Stimulated activated naive CD8-positive, alpha-beta T cell treated with anti-CD3 and anti-CD28 coated beads, Interleukin-15, amount 100 ng/mL, for 72 hours (primary cell): ENCODE results near the gene KIF1B.

Experiments
- ATAC-seq: fragments of 150-1000 bp; cut with Tn5 transposase; 2 replicates; pipeline ENCODE4 v1.10.0; 2021; ENCODE audit warnings: mild to moderate bottlenecking, moderate library complexity
- DNase-seq, 2 donors: peaks; one replicate each; pipeline ENCODE4 v3.0.0; 2021 to 2022
- H3K27ac Mint-ChIP-seq, 2 donors: one replicate each; pipeline ENCODE4 v1.8.0; 2022; ENCODE audit warnings: mild to moderate bottlenecking in 2 of 2, mixed read lengths in 2 of 2, moderate library complexity in 2 of 2
- H3K27me3 Mint-ChIP-seq: one replicate; pipeline ENCODE4 v1.8.0; 2022; ENCODE audit warnings: mixed read lengths
- H3K4me1 Mint-ChIP-seq: one replicate; pipeline ENCODE4 v1.8.0; 2022; ENCODE audit warnings: mild to moderate bottlenecking, mixed read lengths
- H3K4me3 Mint-ChIP-seq, 2 donors: one replicate each; pipeline ENCODE4 v1.8.0; 2022; ENCODE audit warnings: mild to moderate bottlenecking in 2 of 2, mixed read lengths in 2 of 2, moderate library complexity in 1 of 2
- H3K9me3 Mint-ChIP-seq, 2 donors: one replicate each; pipeline ENCODE4 v1.8.0; 2022; ENCODE audit warnings: mixed read lengths in 2 of 2

Gene KIF1B

DNA sequence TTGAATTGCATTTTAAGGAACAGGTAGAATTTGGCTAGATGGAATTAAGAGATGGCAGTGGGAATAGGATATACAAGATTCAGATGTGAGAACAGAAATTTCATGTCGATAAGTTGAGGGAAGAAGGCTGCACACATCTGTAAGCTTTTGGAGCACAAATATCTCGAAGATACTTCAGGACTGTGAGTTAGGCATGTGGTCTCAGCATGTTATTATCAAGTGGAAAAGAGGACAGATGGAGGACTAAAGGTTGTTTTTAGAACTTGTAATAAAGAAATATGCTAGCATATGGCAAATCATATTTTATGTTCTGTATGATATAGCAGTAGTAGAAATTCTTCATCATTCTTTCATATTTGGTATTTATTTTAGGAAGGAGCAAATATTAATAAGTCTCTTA is 61.5 kb downstream of the KIF1B start:
- H3K27ac Mint-ChIP-seq, result no peak overlapping the region
- no peak for ATAC-seq

DNA sequence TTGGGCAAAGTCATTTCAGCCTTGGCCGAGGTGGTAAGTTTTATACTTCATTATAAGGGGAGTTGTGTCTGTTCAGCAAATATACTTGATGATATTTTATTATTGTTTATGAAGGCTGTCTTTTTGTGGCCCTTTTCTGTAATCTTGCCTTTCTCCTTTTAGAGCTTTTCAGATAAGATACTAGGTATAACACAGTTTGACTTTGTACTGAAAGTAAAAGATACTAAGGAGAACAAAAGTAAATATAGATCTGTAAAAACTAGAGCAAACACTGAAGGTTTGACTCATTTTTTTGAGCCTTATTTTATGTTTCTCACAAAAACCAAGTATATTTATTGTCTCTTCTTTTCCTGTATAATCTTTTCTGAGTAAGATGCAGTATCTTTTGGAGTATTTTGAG is 61.9 kb downstream of the KIF1B start:
- no peaks in the 10 kb centered on the region for H3K27me3 Mint-ChIP-seq

More for the DNA sequence above, 61.5 kb downstream of the KIF1B start:
- no peak for DNase-seq
- Mint-ChIP-seq H3K4me1 (no peaks in the 10 kb centered on the region), H3K4me3 (no peak overlapping the region), H3K27me3 (no peaks in the 10 kb centered on the region), H3K9me3 (no peaks in the 10 kb centered on the region)

GRCh38 chr1:10278880-10279279 is 68.5 kb downstream of the KIF1B start:
- Mint-ChIP-seq H3K27me3 (no peaks in the 10 kb centered on the region), H3K27ac (no peak overlapping the region), H3K4me3 (no peak overlapping the region), H3K9me3 (no peaks in the 10 kb centered on the region), H3K4me1 (peaks cover 28% of the 10 kb centered on the region)
- DNase-seq, result no peak
- ATAC-seq, result no peak

More for the DNA sequence above, 61.9 kb downstream of the KIF1B start:
- ATAC-seq, result no peak
- H3K9me3 Mint-ChIP-seq, result no peaks in the 10 kb centered on the region
- H3K4me1 Mint-ChIP-seq, result no peaks in the 10 kb centered on the region
- DNase-seq, result no peak
- H3K4me3 Mint-ChIP-seq, result no peak overlapping the region
- no peak overlapping the region for H3K27ac Mint-ChIP-seq

DNA sequence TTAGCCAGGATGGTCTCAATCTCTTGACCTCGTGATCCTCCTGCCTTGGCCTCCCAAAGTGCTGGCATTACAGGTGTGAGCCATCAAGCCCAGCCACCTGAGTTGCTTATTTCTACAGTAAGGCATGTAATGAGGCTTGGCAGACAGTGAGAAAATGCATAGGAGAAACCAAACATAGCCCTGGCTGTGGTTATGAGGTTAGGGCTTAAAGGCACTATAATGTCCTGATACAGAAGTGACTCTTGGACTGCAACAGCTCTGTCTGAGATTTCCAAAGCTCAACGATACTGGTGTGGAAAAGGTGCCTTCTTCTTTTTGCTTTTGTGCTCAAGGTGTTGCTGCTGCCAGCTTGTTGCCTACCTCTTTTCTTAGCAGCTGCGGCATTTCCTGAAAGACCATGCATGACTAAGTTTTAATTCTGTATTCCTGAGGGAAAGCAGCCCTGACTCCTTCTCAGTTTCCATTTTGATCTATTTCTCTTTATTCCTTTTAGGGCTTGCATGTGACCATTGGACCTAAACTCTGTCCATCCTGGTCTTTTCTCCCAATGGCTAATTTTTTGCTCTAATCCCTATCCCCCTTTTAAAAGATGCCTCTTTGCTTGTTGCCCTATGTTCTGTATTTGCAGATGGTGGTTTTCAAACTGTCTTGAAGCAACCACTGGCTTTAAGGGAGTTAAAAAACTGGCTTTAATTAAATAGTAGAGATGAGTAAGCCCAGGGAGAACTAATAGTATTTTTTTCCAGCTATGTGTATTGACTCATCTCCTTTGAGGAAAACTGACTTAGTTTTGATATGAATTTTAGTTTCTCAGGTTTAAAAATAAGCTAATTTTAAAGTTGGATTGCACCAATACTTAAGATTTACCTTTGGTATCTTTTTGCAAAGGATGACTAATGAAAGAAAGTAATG is 70.3 kb downstream of the KIF1B start:
- peak overlapping the region in 1 of 2 donors; percentile 88 for H3K27ac Mint-ChIP-seq
- H3K4me1 Mint-ChIP-seq, result peaks cover 31% of the 10 kb centered on the region
- peak; percentile 82 for ATAC-seq
- no peaks in the 10 kb centered on the region for H3K27me3 Mint-ChIP-seq
- no peak for DNase-seq
- peak overlapping the region; percentile 20 to 57 for H3K4me3 Mint-ChIP-seq
- no peaks in the 10 kb centered on the region for H3K9me3 Mint-ChIP-seq

- DNase-seq (peak; percentile 3 to 19), ATAC-seq (peak; percentile 88)
- Mint-ChIP-seq H3K27ac (no peak overlapping the region), H3K9me3 (no peaks in the 10 kb centered on the region), H3K27me3 (no peaks in the 10 kb centered on the region), H3K4me1 (peaks cover 31% of the 10 kb centered on the region), H3K4me3 (no peak overlapping the region)
Observed at GRCh38 chr1:10283318-10283984, 73.1 kb downstream of the KIF1B start.

DNA sequence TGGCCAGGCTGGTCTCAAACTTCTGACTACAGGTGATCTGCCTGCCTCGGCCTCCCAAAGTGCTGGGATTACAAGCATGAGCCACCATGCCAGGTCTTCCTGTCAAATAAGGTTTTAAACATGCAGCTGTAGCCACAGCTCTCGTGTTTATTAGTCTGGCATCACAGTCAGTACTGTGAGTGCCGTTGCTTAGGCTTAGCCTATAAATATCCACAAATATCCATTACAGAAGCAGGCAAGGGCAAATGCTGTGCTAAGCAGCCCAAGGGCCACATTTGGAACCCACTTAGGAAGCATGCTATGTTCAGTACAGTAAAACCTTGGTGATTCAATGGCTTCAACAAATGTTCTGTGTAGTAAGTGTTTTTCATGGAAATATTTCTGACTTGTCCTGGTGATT is 75.9 kb downstream of the KIF1B start:
- peaks cover 19% of the 10 kb centered on the region for H3K4me1 Mint-ChIP-seq
- H3K9me3 Mint-ChIP-seq, result no peaks in the 10 kb centered on the region
- ATAC-seq, result no peak
- H3K27ac Mint-ChIP-seq, result no peak overlapping the region
- H3K4me3 Mint-ChIP-seq, result no peak overlapping the region
- no peaks in the 10 kb centered on the region for H3K27me3 Mint-ChIP-seq
- no peak for DNase-seq

GRCh38 chr1:10287023-10287645 is 76.8 kb downstream of the KIF1B start:
- Mint-ChIP-seq H3K4me3 (no peak overlapping the region), H3K27me3 (no peaks in the 10 kb centered on the region), H3K27ac (no peak overlapping the region), H3K4me1 (peaks cover 17% of the 10 kb centered on the region), H3K9me3 (no peaks in the 10 kb centered on the region)
- DNase-seq (no peak), ATAC-seq (no peak)

DNA sequence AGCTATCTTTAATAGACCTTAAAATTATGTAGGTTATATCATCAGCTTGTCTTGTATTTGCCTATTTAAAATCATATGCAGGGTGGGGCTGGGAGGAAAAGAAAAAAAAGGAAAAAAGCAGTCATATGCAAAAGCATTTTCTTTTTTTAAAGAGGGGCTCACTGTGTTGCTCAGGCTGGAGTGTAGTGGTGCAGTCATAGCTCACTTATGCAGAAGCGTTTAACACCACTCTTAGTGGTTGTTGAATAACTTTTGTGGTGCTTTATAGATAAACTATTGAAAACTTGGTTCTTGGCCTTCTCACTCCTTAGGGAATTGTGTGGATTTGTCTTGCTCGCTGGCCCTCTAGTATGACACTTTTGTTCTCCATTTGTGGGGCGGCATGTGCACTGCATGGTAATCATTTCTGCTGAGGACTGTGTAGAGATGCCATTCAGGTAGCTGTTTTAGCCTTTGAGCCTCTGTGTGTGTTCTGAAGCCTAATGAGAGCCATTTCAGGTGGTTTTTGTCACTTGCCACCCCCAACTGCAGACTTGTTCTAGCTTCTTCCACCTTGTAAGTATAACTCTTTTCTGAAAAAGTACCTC is 77.8 kb downstream of the KIF1B start:
- Mint-ChIP-seq H3K4me1 (peaks cover 10% of the 10 kb centered on the region), H3K27ac (no peak overlapping the region), H3K27me3 (no peaks in the 10 kb centered on the region), H3K4me3 (no peak overlapping the region), H3K9me3 (no peaks in the 10 kb centered on the region)
- ATAC-seq (no peak), DNase-seq (no peak)

GRCh38 chr1:10291705-10292104 is 81.3 kb downstream of the KIF1B start:
- ATAC-seq, result no peak
- Mint-ChIP-seq H3K4me1 (no peaks in the 10 kb centered on the region), H3K27ac (no peak overlapping the region), H3K9me3 (no peaks in the 10 kb centered on the region), H3K4me3 (no peak overlapping the region), H3K27me3 (no peaks in the 10 kb centered on the region)
- no peak for DNase-seq

DNA sequence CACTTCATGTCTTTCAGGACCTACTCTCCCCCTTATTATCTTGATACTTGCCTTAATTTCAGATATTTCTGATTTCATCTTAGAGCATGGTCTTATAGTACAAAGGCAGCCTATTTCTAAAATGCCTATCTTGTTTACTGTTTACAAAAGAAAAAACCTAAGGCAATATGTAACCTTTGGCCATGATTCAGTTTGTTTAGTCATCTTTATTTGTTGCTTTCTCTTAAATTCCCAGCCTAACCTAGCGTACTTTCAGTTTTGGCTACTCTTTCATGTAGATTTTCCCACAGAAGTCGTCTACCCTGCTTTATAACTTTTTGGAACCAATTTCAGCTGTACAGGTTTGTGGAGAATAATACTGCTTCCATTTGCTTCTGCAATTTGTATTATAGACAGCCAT is 81.8 kb downstream of the KIF1B start:
- Mint-ChIP-seq H3K27me3 (no peaks in the 10 kb centered on the region), H3K27ac (no peak overlapping the region), H3K4me3 (no peak overlapping the region), H3K4me1 (no peaks in the 10 kb centered on the region), H3K9me3 (no peaks in the 10 kb centered on the region)
- DNase-seq (no peak), ATAC-seq (no peak)

- no peak for DNase-seq
- H3K9me3 Mint-ChIP-seq, result no peaks in the 10 kb centered on the region
- H3K4me1 Mint-ChIP-seq, result no peaks in the 10 kb centered on the region
- ATAC-seq, result no peak
- H3K4me3 Mint-ChIP-seq, result no peak overlapping the region
- no peaks in the 10 kb centered on the region for H3K27me3 Mint-ChIP-seq
- H3K27ac Mint-ChIP-seq, result no peak overlapping the region
Observed at GRCh38 chr1:10295481-10296085, 85.2 kb downstream of the KIF1B start.

DNA sequence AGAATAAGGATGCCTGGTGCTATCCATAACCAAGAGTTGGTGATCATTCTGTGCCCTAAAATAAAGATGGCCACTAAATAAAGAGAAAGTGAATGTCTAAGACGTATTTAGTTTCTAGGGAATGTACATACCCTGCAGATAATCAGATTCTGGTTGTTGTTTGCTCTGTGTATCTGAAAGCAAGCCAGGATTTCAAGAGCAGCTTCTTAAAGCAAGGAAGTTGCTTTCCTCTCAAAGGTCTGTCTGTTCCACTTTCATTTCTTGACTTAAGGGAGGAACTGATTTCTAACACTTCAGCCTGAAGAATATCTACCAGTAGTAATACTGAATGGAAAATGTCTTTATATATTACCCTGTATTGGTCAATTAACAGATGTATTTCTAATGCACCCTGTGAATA is 88.8 kb downstream of the KIF1B start:
- no peak for DNase-seq
- ATAC-seq, result no peak
- Mint-ChIP-seq H3K27ac (no peak overlapping the region), H3K4me1 (no peaks in the 10 kb centered on the region), H3K4me3 (no peak overlapping the region), H3K27me3 (no peaks in the 10 kb centered on the region), H3K9me3 (no peaks in the 10 kb centered on the region)

DNA sequence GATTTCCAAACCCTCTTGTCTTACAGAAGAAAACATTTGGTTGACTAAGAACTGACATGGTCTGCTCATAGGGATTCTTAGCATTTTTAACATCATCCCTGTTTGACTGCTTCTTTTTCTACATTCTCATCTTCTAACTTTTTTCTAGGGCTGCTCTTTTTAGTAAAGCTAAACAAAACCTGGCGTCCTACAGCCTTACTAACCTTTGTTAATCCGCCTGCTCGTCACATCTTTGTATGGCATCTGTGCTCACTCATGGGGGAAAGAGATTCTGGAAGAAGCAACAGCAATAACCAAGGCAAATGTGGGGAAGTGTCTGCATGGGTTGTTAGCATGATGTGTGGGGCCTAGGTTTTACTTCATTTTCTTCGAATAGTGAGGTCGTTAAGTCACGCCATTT is 92.0 kb downstream of the KIF1B start:
- Mint-ChIP-seq H3K4me3 (no peak overlapping the region), H3K9me3 (no peaks in the 10 kb centered on the region), H3K4me1 (no peaks in the 10 kb centered on the region), H3K27ac (no peak overlapping the region), H3K27me3 (no peaks in the 10 kb centered on the region)
- no peak for DNase-seq
- ATAC-seq, result no peak

GRCh38 chr1:10304295-10304694 is 93.9 kb downstream of the KIF1B start:
- ATAC-seq, result no peak
- no peak overlapping the region for H3K27ac Mint-ChIP-seq
- H3K27me3 Mint-ChIP-seq, result no peaks in the 10 kb centered on the region
- no peak overlapping the region for H3K4me3 Mint-ChIP-seq
- no peaks in the 10 kb centered on the region for H3K9me3 Mint-ChIP-seq
- H3K4me1 Mint-ChIP-seq, result no peaks in the 10 kb centered on the region
- no peak for DNase-seq

- Mint-ChIP-seq H3K27ac (no peak overlapping the region), H3K9me3 (no peaks in the 10 kb centered on the region), H3K27me3 (no peaks in the 10 kb centered on the region), H3K4me1 (no peaks in the 10 kb centered on the region), H3K4me3 (no peak overlapping the region)
- no peak for ATAC-seq
- DNase-seq, result no peak
Observed at GRCh38 chr1:10306435-10306834, 96.1 kb downstream of the KIF1B start.
